Neutrophil (primary cell): Measurements from ENCODE around the gene APOA4.

Experiments used
- H3K27ac ChIP-seq: fragments of 200-600 bp; sonication (generic); 2 replicates; pipeline ENCODE4 v1.5.1; 2016; ENCODE audit warnings: mild to moderate bottlenecking, moderate library complexity
- H3K27me3 ChIP-seq: fragments of 200-600 bp; sonication (generic); 2 replicates; pipeline ENCODE4 v1.6.0; 2016; ENCODE audit warnings: mild to moderate bottlenecking
- H3K36me3 ChIP-seq: fragments of 200-600 bp; sonication (generic); 2 replicates; pipeline ENCODE4 v1.5.1; 2017
- H3K4me1 ChIP-seq, 2 experiments: fragments of 200-600 bp in 1 of 2; sonication (generic) in 1 of 2; 1 replicate in 1 of 2; 2 replicates in 1 of 2; pipeline versions ENCODE4 v1.5.1 to v1.6.1; 2013 to 2016; ENCODE audit warnings: low read depth in 1 of 2, low read length in 1 of 2, mild to moderate bottlenecking in 1 of 2, moderate library complexity in 1 of 2; ENCODE audit not compliant: control insufficient read depth in 1 of 2, insufficient read depth in 1 of 2
- H3K4me3 ChIP-seq, 2 experiments: fragments of 200-600 bp in 1 of 2; sonication (generic) in 1 of 2; 1 replicate in 1 of 2; 2 replicates in 1 of 2; pipeline ENCODE4 v1.5.1; 2013 to 2016; ENCODE audit warnings: low read depth in 1 of 2, low read length in 1 of 2, mild to moderate bottlenecking in 1 of 2, moderate library complexity in 1 of 2
- H3K9me3 ChIP-seq: fragments of 200-600 bp; sonication (generic); 2 replicates; pipeline ENCODE4 v1.5.1; 2016
- TF ChIP-seq, protein P1 (sequence below): fragments of 200-600 bp; sonication (generic); IDR thresholded peaks from 2 replicates; pipeline ENCODE4 v1.5.1; 2016; ENCODE audit warnings: antibody characterized with exemption

The APOA4 gene

DNA sequence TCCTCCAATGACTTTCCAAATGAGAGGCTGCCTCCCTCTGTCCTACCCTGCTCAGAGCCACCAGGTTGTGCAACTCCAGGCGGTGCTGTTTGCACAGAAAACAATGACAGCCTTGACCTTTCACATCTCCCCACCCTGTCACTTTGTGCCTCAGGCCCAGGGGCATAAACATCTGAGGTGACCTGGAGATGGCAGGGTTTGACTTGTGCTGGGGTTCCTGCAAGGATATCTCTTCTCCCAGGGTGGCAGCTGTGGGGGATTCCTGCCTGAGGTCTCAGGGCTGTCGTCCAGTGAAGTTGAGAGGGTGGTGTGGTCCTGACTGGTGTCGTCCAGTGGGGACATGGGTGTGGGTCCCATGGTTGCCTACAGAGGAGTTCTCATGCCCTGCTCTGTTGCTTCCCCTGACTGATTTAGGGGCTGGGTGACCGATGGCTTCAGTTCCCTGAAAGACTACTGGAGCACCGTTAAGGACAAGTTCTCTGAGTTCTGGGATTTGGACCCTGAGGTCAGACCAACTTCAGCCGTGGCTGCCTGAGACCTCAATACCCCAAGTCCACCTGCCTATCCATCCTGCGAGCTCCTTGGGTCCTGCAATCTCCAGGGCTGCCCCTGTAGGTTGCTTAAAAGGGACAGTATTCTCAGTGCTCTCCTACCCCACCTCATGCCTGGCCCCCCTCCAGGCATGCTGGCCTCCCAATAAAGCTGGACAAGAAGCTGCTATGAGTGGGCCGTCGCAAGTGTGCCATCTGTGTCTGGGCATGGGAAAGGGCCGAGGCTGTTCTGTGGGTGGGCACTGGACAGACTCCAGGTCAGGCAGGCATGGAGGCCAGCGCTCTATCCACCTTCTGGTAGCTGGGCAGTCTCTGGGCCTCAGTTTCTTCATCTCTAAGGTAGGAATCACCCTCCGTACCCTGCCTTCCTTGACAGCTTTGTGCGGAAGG, 9.5 kb upstream of the APOA4 start:
- TF ChIP-seq, protein P1, sequence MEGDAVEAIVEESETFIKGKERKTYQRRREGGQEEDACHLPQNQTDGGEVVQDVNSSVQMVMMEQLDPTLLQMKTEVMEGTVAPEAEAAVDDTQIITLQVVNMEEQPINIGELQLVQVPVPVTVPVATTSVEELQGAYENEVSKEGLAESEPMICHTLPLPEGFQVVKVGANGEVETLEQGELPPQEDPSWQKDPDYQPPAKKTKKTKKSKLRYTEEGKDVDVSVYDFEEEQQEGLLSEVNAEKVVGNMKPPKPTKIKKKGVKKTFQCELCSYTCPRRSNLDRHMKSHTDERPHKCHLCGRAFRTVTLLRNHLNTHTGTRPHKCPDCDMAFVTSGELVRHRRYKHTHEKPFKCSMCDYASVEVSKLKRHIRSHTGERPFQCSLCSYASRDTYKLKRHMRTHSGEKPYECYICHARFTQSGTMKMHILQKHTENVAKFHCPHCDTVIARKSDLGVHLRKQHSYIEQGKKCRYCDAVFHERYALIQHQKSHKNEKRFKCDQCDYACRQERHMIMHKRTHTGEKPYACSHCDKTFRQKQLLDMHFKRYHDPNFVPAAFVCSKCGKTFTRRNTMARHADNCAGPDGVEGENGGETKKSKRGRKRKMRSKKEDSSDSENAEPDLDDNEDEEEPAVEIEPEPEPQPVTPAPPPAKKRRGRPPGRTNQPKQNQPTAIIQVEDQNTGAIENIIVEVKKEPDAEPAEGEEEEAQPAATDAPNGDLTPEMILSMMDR: no peak
- H3K27ac ChIP-seq: no peak overlapping the region
- peaks cover 15% of the 10 kb centered on the region in 2 experiments for H3K4me1 ChIP-seq
- peaks cover 19% of the 10 kb centered on the region for H3K27me3 ChIP-seq
- no peaks in the 10 kb centered on the region for H3K36me3 ChIP-seq
- no peak overlapping the region for H3K4me3 ChIP-seq
- H3K9me3 ChIP-seq: no peaks in the 10 kb centered on the region

DNA sequence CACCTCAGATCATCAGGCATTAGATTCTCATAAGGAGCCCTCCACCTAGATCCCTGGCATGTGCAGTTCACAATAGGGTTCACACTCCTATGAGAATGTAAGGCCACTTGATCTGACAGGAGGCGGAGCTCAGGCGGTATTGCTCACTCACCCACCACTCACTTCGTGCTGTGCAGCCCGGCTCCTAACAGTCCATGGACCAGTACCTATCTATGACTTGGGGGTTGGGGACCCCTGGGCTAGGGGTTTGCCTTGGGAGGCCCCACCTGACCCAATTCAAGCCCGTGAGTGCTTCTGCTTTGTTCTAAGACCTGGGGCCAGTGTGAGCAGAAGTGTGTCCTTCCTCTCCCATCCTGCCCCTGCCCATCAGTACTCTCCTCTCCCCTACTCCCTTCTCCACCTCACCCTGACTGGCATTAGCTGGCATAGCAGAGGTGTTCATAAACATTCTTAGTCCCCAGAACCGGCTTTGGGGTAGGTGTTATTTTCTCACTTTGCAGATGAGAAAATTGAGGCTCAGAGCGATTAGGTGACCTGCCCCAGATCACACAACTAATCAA, 8.8 kb upstream of the APOA4 start:
- Histone ChIP-seq H3K4me3 (no peak overlapping the region), H3K27me3 (peaks cover 19% of the 10 kb centered on the region), H3K9me3 (no peaks in the 10 kb centered on the region), H3K36me3 (no peaks in the 10 kb centered on the region), H3K27ac (no peak overlapping the region), H3K4me1 (peaks cover 15% of the 10 kb centered on the region in 2 experiments)
- TF ChIP-seq, protein P1: no peak

DNA sequence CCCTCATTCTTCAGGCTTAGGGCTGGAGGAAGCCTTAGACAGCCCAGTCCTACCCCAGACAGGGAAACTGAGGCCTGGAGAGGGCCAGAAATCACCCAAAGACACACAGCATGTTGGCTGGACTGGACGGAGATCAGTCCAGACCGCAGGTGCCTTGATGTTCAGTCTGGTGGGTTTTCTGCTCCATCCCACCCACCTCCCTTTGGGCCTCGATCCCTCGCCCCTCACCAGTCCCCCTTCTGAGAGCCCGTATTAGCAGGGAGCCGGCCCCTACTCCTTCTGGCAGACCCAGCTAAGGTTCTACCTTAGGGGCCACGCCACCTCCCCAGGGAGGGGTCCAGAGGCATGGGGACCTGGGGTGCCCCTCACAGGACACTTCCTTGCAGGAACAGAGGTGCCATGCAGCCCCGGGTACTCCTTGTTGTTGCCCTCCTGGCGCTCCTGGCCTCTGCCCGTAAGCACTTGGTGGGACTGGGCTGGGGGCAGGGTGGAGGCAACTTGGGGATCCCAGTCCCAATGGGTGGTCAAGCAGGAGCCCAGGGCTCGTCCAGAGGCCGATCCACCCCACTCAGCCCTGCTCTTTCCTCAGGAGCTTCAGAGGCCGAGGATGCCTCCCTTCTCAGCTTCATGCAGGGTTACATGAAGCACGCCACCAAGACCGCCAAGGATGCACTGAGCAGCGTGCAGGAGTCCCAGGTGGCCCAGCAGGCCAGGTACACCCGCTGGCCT, 7.2 kb upstream of the APOA4 start:
- Histone ChIP-seq H3K9me3 (no peaks in the 10 kb centered on the region), H3K27ac (no peak overlapping the region), H3K27me3 (peaks cover 8% of the 10 kb centered on the region), H3K4me3 (no peak overlapping the region), H3K4me1 (peaks cover 6% of the 10 kb centered on the region in 2 experiments), H3K36me3 (no peaks in the 10 kb centered on the region)
- TF ChIP-seq, protein P1: no peak

DNA sequence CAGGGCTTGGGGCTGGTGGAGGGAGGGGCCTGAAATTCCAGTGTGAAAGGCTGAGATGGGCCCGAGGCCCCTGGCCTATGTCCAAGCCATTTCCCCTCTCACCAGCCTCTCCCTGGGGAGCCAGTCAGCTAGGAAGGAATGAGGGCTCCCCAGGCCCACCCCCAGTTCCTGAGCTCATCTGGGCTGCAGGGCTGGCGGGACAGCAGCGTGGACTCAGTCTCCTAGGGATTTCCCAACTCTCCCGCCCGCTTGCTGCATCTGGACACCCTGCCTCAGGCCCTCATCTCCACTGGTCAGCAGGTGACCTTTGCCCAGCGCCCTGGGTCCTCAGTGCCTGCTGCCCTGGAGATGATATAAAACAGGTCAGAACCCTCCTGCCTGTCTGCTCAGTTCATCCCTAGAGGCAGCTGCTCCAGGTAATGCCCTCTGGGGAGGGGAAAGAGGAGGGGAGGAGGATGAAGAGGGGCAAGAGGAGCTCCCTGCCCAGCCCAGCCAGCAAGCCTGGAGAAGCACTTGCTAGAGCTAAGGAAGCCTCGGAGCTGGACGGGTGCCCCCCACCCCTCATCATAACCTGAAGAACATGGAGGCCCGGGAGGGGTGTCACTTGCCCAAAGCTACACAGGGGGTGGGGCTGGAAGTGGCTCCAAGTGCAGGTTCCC, 6.5 kb upstream of the APOA4 start, which contains the start of gene APOC3:
APOC3 (plus strand) TSS at position 383 of the 659 bp plus-strand sequence. CDS start 676 bp downstream, outside the sequence.
- no peaks in the 10 kb centered on the region for H3K36me3 ChIP-seq
- TF ChIP-seq, protein P1: no peak
- H3K4me1 ChIP-seq: no peaks in the 10 kb centered on the region
- no peak within 1 kb of the TSS for H3K27ac ChIP-seq
- H3K4me3 ChIP-seq: no peak within 1 kb of the TSS
- H3K9me3 ChIP-seq: no peaks in the 10 kb centered on the region
- H3K27me3 ChIP-seq: peaks cover 1% of the 10 kb centered on the region
